Muscle of back (tissue), 13 donors: Measurements from ENCODE around the gene PIRT. TPM values are rescaled to one million over a fixed set of nuclear protein-coding genes. Genes with fewer than 3 reads are reported as not detected.
"Not testable (repeated sequence)": the region's sequence is repeated elsewhere in the genome, so short reads cannot be mapped to it uniquely, and the experiment has no call there.

Experiments used
- DNase-seq, 3 donors: peaks; one replicate each; pipeline versions ENCODE4 v3.0.0 to v3.0.0-alpha.2; 2013
- long read RNA-seq, 9 donors: transcript quantifications; one replicate each; lab custom pipeline, GENCODE V29; 2026
- polyA plus RNA-seq, 10 donors: library from polyadenylated mRNA; unstranded; fragments of 120-200 nt; gene quantifications; one replicate each; pipeline ENCODE4 v1.2.1, GENCODE V29; 2013; ENCODE audit not compliant: insufficient read length in 10 of 10

Gene PIRT
- under 1 TPM in 7 of 10 donors, not detected in 3; 0.04 to 0.17 (median 0.08) TPM for polyA plus RNA-seq
- long read RNA-seq, donor 1: 0 reads
- long read RNA-seq, donor 2: 0 reads
- long read RNA-seq, donor 3: 0 reads
- long read RNA-seq, donor 4: 0 reads
- long read RNA-seq, donor 5: 0 reads
- long read RNA-seq, donor 6: 0 reads
- long read RNA-seq, donor 7: 0 reads
- long read RNA-seq, donor 8: 0 reads
- long read RNA-seq, donor 9: 0 reads

GRCh38 chr17:10837921-10838320 lies at the start of gene PIRT:
TSS of gene PIRT (minus strand) at chr17:10838087. CDS start at chr17:10825645, 12,442 bp downstream.
- DNase-seq: no peak

- no peak for DNase-seq
Observed at GRCh38 chr17:10881959-10882358, 44.1 kb upstream of the PIRT start.

- DNase-seq: peak; percentile 11 to 79 (median 44)
Observed at GRCh38 chr17:10879190-10879836, 41.4 kb upstream of the PIRT start.

GRCh38 chr17:10875984-10876555 lies 38.2 kb upstream of the PIRT start:
- DNase-seq: peak in 2 of 3 donors; percentile 16 to 53

GRCh38 chr17:10875430-10875851 lies 37.6 kb upstream of the PIRT start:
- DNase-seq: peak; percentile 18 to 78 (median 66)

GRCh38 chr17:10871914-10872313 lies 34.0 kb upstream of the PIRT start:
- no peak for DNase-seq

GRCh38 chr17:10870336-10871050 lies 32.6 kb upstream of the PIRT start:
- no peak for DNase-seq

- DNase-seq: not testable (repeated sequence)
Observed at GRCh38 chr17:10868744-10869143, 30.9 kb upstream of the PIRT start.

GRCh38 chr17:10859051-10859450 lies 21.2 kb upstream of the PIRT start:
- no peak for DNase-seq

GRCh38 chr17:10857976-10858375 lies 20.1 kb upstream of the PIRT start:
- DNase-seq: no peak

- not testable (repeated sequence) for DNase-seq
Observed at GRCh38 chr17:10846636-10847035, 8.7 kb upstream of the PIRT start.

- no peak for DNase-seq
Observed at GRCh38 chr17:10845388-10845751, 7.5 kb upstream of the PIRT start.

GRCh38 chr17:10844621-10845387 lies 6.9 kb upstream of the PIRT start:
- DNase-seq: peak; percentile 65 to 89 (median 80)

GRCh38 chr17:10843811-10844210 lies 5.9 kb upstream of the PIRT start:
- peak in 2 of 3 donors; percentile 6 to 29 for DNase-seq

GRCh38 chr17:10842658-10843057 lies 4.8 kb upstream of the PIRT start:
- DNase-seq: no peak

GRCh38 chr17:10838682-10839081 lies 795 bp upstream of the PIRT start:
- DNase-seq: no peak

- DNase-seq: no peak
Observed at GRCh38 chr17:10836966-10837590, 809 bp downstream of the PIRT start.

GRCh38 chr17:10836145-10836544 lies 1.7 kb downstream of the PIRT start:
- DNase-seq: no peak

- no peak for DNase-seq
Observed at GRCh38 chr17:10831696-10832095, 6.2 kb downstream of the PIRT start.

GRCh38 chr17:10827898-10828552 lies 9.9 kb downstream of the PIRT start:
- DNase-seq: no peak

GRCh38 chr17:10824874-10825273 lies 13.0 kb downstream of the PIRT start:
- no peak for DNase-seq
